GM19438 (cell line): Measurements from ENCODE around the gene FIGNL1.
"Not testable (repeated sequence)": the region's sequence is repeated elsewhere in the genome, so short reads cannot be mapped to it uniquely, and the experiment has no call there.

Experiments used
- ATAC-seq: cut with Tn5 transposase; IDR thresholded peaks from one replicate; pipeline ENCODE4 v1.9.1; 2021; ENCODE audit warnings: low read depth; ENCODE audit not compliant: unreplicated experiment

FIGNL1 gene

DNA sequence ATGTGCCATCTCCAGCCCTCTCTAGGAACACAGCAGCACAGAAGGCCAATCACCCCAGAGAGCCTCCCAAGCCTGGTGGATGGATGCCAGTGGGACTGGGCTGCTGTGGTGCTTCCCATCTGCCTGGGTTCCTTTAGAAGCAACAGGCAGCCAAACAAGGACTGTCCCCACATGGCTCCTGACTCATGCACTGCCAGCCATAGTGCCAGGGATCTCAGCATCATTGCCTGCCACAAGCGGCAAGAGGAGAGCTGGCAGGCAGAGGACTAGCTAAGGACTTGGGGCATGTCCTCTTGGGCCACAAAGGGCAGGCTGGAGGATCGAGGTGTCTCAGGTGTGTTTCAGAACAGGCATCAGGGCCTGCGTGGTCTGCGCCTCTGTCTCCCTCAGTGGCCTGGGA lies 23.4 kb upstream of the FIGNL1 start:
- ATAC-seq = no peak

DNA sequence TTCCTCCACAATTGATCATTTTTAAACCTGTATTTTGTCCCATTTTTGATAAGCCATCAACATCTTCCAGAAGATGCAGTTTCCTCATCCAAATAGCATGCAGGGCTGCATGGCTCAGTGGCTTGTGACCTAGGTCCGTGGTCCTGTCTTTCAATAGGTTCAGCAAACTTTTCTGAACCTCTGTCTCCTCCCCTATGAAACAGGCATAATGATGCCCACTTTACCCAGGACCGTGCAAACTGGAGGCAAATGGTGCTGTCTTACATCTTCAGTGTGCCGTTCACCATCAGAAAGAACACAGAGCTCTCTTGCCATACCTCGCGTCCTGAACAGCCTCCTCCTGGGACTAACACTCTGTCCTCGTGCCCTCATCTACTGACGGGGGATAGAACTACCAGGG lies 22.3 kb upstream of the FIGNL1 start:
- ATAC-seq = no peak

DNA sequence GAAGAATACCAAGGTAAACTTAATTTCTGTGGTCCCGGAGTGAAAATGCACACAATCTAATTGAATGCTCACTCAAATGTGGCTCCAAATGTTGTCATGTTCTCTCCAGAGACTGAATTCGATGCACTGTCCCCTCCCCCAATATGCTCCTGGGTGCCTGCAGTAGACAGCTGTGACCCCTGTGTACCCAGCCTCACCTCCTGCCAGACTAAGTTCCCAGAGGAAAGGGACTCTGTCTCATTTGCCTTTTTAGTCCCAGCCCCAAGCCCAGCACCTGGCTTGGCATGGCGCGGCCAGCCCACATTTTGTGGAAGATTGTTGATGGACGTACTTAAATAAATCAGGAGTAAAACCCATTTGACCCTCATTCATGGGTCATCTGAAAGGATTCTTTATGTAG lies 21.8 kb upstream of the FIGNL1 start:
- ATAC-seq = no peak

DNA sequence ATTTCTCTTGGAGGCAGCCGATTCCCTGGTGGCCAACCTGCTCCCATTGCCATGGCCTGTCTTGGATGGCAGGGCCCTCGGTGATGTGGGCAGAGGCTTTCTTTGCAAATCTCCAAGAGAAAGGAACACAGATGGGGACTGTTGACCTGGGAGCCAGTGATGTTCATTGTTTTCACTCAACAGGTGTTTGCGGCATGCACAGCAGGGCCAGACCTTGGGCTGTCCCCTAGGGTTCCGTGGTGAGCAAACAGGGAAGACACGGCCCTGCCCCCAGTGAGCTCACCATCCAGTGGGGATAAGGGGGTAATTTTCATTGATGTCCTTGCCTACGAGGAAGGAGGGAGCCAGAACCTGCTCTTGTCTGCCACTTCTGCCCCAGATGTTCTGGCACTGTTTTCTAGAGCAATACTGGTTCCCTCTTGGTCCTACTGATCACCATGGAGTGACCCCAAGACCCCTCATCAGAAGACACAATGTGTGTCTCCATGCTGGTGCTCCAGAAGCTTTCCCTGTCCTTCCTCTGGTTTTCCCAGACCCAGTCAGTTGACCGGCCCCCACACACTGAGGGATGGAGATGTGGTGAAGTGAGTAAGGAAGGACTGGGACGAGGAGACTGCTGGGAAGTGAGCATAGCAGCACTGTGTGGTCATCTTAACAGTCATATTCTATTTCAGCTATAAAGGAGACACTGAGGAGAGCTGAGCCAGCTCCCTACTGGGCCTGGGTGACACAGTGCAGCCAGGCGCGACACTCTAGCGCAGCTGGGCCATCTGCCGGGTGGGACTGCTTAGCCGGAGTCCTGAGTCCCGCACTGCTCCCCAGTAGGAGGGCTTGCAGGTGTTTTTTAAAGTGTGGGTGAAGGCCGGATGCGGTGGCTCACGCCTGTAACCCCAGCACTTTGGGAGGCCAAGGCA lies 20.4 kb upstream of the FIGNL1 start:
- ATAC-seq = no peak

DNA sequence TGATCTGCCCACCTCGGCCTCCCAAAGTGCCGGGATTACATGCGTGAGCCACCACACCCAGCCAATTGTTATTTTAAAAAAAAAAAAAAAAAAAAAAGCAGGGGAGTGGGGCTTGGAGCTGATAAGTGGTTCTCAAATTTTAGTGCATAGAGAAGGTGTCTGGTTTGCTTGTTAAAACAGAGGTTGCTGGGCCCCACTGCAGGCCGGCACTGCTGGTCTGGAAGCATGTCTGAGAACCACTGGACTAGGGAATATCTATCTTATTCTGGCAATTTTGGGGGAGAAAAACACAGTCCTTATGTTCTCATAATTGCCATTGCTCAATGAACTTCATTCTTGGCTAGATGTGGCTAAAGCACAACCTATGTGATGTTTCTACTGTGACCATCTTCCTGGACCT lies 19.0 kb upstream of the FIGNL1 start:
- ATAC-seq = no peak

DNA sequence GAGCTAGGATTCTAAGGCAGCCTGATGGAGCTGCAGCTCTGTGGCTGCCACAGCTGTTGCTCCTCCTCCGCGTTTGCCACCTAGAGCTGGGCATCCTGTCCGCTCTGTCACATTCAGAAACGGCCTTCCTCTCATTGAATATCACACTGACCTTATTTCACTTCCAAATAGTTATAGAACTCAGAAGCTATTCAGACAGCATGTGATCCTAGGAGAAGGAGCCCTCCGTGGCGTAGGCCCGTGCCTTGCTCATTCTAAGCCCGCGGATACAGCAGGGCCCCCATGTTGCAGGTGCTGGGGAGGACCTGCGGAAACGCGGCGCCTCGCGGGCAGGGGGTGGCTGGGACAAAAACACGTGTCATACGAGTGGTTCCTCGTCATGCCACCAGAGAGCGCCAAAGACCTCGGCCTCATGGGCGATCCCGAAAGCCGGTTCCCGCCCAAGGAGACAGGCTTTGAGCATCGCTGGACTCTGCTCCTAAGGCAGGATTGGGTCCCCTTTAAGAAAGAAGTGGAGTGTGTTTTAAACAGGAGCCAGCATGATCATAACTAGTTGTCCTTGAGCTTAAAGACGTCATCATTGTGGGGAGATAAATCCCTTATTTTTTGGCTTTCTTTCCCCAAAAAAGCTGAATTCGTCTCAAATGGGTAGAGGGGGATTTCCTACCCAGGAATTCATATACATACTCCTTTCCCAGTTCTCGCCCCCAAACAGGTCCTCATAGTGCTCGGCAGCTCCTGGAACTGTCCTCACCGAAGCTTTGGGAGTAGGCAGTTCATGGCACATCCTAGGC lies 17.9 kb upstream of the FIGNL1 start:
- peak; percentile 90 for ATAC-seq

DNA sequence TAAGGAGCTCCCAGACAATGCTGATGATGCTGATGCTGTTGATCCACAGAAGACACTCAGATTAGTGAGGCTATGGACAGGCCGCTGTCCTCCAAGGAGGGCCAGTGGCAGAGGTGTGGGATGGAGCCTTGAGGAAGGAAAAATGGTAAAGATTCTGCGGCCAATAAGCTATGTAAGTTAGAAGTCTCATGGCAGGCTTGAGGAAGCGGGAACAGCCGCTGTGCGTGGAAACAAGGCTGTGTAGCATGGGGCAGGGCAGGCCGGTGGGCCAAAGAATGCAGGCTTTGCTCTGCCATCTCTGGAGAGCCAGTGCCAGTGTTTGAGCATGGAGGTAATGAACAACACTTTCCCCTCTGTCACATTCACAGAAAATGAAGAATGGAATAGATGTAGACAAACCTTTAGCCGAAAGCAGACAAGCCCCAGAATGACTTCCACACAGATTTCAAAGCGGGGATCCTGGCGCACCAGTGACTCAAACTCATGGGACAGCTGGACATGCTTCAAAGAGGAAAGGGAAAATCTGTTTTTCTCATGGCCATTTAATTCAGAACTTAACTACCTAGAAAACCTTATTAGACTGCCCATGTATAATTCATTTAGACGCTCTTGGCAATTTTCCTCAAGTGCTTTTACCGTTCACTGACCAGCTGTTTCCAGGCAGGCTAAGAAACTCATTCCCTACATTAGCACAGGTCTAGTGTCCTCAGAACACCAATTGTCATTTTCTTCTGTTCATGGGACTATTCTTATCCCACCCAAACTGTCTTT lies 16.9 kb upstream of the FIGNL1 start:
- no peak for ATAC-seq

DNA sequence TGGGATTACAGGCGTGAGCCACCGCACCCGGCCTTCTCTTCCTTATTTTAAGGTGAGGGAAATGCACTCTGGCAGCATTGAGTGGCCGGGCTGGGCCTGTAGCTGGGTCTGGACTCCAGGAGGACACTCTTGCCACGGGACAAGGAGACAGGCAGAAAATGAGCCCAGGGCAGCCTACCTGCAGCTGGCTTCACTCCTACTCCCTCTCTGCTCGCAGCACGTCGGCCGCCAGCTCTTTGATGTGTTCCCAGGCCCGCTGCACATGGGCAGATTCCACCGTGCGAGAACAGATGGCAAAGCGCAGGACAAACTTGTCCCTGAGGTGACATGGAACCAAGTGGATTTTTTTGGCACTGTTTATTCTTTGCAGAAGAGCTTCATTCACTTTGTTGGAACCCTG lies 12.9 kb upstream of the FIGNL1 start:
- ATAC-seq = no peak

DNA sequence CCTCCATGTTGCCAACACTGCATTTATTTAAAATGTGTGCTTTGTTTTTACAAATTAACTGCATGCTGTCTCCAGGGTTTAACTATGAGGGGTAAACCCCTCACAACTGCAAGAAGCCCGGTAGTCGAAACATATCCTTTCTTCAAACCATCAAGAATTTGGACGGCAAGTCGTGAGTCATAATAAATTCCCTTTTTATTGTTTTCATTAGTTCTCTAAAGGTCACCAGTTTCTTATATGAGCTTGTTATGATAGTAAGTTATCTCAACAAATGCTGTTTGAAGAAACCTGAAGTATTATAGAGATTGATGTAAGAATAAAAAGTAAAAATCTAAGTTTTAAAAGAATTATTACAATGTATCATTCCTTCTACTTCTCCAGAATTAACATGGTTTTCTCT lies 12.2 kb upstream of the FIGNL1 start:
- no peak for ATAC-seq

DNA sequence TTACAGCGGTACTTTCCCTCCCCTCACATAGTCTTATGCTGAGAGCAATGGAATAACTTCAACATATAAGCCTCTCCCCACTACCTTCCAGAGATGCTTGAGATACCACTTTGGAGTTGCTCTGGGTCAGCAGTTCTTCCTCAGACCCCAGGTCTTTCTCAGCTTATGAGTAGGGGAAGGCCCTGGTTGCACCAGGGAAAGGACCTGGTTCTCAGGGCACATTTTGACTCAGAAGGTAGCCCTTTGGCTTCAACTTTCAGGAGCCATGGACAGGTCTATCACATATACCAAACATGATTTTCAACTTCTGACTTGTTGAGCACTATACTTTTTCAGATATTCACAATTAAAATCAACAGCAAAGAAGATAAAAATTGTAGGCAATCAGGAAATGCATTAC lies 11.5 kb upstream of the FIGNL1 start:
- ATAC-seq = no peak

DNA sequence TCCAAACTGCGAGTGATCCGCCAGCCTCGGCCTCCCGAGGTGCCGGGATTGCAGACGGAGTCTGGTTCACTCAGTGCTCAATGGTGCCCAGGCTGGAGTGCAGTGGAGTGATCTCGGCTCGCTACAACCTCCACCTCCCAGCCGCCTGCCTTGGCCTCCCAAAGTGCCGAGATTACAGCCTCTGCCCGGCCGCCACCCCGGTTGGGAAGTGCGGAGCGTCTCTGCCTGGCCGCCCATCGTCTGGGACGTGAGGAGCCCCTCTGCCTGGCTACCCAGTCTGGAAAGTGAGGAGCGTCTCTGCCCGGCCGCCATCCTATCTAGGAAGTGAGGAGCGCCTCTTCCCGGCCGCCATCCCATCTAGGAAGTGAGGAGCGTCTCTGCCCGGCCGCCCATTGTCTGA lies 9.0 kb upstream of the FIGNL1 start:
- not testable (repeated sequence) for ATAC-seq

DNA sequence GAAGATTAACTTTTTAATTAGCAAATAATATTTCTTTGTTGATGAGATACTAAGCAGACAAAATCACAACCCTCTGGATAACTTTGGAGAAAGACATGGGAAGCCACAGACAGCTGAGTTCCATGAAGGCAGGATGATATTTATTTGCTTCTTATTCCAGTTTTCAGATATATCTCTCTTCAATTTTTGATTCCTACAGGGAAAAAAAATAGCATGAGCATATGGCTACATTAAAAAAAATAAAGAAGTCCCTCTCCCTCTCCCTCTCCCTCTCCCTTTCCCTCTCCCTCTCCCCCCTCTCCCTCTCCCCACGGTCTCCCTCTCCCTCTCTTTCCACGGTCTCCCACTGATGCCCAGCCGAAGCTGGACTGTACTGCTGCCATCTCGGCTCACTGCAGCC lies 8.5 kb upstream of the FIGNL1 start:
- ATAC-seq = not testable (repeated sequence)

DNA sequence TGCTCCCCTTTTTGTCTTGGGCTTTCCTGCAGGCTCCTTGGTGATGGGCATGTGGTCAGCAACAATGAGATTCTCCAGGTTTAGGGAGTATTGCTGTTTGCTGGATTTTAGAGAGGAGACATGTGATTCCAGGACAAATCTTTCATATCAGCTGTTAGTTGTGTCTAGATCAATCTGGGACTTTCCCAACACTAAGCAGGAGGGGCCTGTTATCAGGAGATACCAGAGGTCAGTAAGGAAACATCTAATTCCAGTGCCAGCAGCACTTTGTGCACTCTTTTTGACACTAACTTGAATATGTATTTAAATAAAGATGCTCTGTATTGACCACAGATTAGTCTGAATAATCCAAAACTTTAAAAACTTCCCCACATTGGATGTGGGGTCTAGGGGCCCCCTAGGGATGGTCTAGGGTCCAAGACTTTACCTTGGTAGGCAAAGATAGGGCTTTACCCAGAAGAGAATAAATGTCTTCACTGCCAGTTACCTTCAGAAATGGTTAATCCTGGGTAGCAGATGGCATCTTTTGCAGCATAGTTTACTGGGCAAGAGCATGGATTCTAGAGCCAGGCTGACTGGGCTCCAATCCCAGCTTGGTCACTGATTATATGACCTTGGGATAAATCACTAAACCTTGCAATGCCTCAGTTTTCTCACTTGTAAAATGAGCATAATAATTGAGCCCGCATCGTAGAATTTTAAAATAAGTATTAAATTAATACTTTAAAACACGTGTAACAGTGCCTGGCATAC lies 6.4 kb upstream of the FIGNL1 start:
- no peak for ATAC-seq

DNA sequence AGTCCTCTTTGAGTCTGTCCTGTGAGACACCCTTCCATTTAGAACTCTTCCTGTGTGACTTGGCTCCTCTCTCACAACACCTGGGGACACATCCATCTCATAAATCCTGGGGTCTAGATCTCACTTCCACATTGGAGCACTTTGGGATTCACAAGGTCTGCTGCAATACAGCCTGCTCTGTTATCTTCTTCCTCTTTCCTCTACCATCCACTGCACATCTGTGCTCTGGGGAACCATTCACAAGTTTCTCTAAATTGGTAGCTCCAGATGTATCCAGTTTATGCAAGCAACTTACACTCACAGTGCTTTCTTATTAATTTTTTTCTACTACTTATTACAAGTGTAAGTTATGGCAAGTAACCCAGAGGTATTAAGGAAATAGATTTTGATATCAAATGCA lies 5.5 kb upstream of the FIGNL1 start:
- no peak for ATAC-seq

DNA sequence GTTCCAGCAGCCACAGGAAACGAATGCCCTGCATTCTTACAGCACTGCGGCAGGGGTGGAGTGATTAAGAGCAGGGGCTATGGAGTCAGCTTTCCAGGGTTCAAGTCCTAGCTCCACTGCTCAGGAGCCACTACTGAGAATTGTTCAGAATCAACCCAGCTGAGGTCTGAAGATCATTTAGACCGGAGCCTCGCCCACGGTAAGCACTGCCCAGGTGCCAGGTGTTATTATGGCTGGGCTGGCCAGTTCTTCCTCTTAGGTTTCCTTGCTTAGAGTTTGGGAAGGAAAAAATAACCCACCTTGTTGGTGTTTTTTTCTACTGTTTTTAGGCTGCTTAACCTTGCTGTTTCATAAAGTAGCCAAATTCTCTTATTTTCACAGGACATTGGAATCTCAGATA lies 4.8 kb upstream of the FIGNL1 start:
- ATAC-seq = no peak

DNA sequence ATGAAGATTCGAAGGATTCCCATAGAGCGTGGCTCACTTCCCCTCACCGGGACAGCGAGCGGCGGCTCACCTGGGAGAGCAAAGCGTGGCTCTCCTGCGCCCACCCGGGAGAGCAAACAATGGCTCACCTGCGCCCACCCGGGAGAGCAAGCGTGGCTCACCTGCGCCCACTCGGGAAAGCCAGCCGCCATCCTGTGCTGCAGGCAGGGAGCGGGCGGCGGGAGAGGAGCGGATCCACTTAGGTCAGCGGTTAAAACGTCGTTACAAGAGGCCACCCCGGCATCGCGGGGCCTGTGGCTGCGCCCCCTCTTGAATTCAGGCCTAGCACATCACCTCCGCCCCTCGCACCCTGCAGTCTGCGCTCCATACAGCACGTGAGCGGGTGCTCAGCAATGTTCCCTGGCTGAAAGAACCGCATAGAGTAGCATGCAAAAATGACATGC lies 461 bp upstream of the FIGNL1 start:
- peak; percentile 22 for ATAC-seq

DNA sequence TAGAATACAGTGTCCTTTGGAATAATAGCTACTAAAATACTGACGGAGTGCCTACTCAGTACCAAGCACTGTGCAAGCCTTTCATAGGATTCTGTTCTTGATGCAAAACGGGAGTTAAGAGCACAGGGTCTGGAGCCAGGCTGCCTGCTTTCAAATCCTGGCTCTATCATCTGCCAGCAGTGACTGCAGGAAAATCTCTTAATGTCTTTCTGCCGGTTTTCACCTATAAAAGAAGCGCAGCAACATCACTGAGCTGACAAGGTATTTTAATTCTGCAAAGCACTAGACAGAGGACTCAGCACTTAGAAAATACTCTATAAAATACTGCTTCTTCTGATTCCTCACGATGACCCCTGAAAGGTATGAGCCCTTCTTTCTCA lies 659 bp downstream of the FIGNL1 start:
- ATAC-seq = no peak

DNA sequence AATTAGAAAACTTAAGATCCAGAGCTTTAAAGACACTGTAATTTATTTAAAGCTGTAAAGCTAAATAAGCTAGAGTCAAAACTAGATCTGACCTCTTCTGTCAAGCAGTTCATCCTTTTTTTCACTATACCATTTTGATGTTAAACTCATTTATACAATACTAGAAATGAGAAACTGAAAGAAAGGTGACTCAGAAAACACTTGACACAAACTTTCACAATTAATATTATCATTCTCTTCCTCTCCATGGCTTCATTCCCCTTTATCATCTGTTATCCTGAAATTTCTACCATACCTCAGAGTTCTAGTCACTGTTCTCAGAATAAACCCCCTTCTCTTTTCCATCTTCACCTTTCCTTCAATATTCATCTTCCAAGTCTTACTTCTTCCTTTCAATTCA lies 1.3 kb downstream of the FIGNL1 start:
- no peak for ATAC-seq

DNA sequence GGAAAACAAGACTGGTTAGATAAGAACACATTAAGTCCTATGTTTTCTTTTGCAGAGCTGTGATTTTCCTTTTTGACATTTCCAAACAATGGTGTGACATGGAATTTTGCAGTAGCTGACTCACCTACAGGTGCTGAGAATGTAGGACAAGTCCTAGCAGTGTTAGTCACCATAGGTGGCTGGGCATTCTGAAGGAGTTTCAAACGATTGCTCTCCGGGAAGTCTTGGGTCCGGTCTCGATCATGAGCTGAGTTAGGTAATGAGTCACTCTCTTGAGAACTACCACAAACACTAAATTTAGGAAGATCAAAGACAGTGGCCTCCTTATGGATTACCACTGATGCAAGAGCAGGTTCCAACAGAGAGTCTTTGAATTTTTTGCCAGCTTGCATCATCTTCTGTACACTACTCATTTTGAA lies 3.6 kb downstream of the FIGNL1 start:
- ATAC-seq = peak; percentile 25

DNA sequence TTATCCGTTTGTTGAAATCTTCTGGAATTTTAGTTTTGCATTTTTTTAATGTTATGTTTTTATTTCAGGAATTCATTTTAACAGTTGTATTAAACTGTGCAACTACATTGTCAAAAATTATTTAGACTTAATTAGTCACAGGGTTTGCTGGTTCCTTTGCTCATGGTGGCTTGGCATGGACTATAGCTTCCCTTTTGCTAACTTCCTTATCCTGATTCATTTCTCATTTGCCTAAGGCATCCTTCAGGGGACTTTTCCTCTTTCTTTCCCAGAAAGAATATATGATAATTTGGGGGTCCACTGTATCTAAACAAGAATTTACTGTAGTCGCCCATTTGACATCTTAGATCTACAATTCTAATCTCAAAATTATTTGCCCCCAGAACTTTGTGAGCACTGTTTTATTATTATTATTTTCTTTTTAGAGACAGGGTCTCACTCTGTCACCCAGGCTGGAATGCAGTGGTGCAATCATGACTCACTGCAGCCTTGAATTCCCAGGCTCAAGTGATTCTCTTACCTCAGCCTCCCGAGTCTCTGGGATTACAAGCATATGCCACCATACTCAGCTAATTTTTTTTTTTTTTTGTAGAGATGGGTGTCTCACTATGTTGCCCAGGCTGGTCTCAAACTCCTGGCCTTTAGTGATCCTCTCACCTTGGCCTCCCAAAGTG lies 13.9 kb downstream of the FIGNL1 start:
- no peak for ATAC-seq
